Measurements from ENCODE around the gene BMP7.
"Not testable (repeated sequence)": the region's sequence is repeated elsewhere in the genome, so short reads cannot be mapped to it uniquely, and the experiment has no call there.

BMP7 gene

DNA sequence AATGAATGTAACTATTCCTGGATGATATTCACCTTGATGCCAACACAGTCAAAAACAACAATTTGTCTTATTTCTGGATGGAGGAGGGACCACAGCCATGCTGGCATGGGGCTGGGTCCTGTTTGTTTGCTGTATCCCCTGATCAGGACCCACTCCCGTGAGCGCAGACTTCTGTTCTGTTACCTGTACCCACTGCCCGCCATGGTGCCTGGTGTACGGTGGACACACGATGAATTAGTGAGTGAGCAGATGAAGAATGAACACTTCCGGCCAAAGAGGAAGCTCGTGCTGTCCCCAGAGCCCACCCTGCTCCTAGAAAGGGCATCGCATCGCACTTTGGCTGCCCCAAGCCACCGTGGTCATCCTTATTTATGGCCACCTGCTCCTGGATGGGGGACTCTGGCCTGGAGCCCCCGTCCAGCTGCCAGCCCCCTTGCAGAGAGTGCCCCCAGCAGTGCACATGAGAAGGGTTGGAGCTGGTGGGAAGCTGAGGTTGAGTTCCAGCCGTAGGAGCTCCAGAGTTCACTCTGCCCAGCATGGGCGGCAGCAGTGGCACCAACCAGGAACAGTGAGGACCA, 100.9 kb downstream of the BMP7 start:
- DNase-seq = no peak

DNA sequence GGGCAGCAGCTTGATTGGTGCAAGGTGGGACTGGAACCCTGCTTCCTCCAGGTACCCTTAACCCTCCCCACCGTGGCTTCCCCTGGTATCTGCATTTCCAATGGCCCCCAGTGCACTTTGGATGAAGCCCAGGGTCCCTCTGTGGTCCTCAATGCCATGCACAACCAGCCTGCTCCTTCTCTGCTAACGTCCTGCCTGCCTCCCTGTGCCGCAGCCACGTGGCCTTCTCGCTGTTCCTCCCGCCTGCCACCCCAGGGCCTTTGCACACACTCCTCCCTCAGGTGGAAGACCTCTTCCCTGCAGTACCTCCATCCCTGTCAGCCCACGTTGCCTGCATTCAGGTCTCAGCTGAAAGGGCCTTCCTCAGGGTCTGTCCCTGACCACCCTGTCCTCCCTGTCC, 101.6 kb downstream of the BMP7 start:
- DNase-seq = no peak

DNA sequence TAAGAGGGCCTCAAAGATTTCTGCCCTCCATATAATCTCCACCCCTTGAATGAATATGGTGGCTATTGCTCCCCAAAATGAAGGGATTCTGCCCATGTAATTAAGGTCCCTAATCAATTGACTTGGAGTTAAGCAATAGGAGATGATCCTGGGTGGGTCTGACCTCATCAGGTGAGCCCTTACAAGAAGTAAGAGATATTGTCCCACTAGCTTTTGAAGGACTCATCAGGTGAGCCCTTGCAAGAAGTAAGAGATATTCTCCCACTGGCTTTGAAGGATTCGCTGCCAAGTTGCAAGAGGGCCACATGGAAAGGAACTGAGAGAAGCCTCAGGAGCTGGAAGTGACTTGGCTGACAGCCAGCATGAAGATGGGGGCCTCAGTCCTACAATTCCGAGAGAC, 103.4 kb downstream of the BMP7 start:
- DNase-seq = no peak

DNA sequence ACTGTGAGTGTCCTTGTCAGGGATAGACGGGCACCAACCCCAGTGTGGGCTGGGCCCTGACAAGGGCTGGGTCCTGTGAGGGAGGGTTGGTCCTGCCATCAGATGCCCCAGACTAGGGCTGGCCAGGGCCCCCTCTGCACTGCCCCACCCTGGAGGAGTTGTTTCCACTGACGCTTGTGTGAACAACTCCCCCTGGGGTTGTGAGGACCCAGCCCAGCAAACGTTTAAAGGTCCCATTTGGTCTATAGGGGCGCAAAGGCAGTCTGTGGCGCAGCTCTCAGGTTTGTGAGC, 104.1 kb downstream of the BMP7 start:
- no peak for DNase-seq

DNA sequence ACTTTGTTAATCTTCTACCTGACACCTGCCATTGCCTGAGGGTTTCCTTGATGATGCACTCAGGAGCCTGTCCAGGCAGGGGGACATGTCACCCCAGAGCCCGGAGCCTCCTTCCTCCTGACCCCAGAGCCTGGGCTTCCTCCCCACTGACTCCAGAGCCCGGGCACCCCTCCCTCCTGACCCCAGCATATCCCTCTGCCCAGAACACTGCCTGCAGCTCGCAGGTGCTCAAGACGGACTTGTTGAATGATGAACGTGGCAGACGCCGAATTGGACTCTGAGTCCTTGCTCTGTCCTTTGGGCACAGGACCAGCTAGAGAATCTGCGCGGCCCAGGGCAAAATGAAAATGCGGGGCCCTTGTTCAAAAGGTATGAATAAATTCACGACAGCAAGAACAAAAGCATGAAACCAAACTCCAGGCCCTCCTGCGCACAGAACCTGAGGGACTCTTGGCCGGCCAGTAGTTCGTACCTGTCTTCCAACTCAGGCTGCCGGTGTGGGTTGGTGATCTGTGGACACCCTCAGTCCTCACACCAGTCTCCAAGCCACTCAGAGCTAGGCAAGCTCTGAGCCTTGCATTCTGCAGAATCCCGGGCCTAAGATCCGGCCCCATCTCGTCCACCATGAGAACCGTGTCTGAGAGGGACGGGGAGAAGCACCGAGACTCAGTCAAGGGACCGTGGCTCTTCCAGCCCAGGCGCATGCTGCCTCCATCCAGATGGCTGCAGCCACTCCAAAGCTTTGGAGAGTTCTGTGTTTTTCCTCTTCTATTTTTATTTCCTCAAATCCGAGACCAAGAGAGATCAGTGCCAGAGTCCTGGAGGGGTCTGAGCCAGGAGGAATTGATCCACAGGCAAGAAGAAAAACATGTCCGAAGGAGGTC, 104.7 kb downstream of the BMP7 start:
- DNase-seq = peak in 1 of 2 experiments; percentile 11

DNA sequence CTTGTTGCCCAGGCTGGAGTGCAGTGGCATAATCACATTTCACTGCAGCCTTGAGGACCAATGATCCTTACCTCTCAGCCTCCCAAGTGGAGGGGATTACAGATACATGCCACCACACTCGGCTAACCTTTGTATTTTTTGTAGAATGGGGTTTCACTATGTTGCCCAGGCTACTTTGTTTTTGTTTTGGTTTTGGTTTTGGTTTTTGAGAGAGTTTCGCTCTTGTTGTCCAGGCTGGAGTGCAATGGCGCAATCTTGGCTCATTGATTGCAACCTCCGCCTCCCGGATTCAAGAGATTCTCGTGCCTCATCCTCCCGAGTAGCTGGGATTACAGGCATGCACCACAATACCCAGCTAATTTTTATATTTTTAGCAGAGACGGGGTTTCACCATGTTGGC, 105.5 kb downstream of the BMP7 start:
- no peak for DNase-seq

DNA sequence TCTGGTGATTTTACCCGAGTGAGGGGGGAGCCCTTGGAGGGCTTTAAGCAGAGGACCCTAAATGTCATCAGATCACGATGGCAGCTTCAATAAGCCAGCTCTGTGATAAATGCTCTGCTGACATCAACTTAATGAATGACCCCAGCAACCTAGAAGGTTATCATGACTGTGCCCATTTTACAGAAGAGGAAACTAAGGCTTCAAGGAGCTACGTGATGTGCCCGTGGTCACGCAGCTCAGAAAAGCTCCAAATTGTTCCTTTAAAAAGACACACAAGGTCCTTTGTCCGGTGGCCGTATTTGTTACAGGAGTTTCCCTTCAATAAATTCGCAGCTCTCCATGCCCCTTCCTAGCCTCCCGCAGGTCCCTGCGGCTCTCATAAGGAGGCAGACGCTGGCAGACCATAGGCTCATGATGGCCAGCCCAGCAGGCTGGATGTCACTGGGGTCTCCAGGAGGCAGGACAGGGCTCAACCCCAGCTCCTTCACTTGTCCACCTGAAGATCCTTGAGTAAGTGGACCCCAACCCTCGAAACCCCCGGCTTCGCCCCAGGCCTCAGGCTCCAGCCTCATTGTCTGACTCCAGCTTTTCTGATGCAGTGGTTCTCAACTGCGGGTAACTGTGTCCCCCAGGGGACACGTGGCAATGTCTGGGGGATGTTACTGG, 106.4 kb downstream of the BMP7 start:
- no peak for DNase-seq

DNA sequence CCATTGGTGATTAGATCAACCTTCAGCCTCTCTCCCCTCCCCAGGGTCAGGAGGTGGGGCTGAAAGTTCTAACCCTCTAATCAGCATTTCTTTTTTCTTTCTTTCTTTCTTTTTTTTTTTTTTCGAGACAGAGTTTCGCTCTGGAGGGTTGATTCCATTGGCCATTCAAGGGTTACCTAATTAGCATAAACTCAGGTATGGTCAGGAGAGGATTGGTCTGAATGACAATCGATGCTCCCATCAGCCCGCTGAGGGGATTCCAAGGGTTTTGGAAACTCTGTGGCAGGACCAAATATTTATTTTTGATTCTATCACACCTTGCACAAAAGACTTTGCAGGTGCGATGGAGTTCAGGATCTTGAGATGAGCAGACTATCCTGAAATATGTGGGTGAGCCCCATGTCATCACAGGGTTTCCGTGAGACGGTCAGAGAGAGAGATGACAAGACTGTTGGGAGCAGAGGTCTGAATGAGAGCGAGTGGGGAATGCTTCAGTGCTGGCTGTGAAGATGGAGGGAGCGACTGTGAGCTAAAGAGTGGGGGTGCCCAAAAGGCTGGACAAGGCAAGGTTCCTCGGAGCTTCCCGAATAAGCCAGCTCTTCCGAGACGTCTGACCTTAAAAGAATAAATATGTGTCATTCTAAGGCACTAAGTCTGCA, 107.1 kb downstream of the BMP7 start:
- no peak for DNase-seq

DNA sequence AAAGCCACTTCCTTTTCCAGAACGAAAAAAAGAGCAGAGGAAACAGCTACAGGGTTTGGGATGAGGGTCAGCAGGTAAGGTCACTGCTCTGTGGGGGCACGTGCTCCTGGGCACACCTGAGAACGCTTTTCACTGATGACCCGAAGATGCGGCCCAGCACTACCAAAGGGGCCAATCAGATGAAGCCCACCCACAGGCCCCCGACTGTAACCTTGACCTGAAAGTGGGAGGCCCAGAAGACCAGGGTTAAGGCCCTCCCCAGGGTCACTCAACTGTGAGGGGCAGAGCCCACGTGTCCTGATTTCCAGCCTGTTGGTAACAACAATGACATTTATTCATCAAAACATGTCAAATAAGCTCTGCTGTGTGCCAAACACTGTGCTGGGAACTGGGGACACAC, 108.0 kb downstream of the BMP7 start:
- DNase-seq = no peak

DNA sequence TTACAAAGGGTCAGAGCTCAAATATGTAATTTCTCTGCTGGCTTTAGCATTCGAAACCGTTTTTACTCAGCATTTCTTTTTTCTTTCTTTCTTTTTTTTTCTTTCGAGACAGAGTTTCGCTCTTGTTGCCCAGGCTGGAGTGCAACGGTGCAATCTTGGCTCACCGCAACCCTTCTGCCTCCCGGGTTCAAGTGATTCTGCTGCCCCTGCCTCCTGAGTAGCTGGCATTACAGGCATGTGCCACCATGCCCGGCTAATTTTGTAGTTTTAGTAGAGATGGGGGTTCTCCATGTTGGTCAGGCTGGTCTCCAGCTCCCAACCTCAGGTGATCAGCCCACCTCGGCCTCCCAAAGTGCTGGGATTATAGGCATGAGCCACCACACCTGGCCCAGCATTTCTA, 108.7 kb downstream of the BMP7 start:
- DNase-seq = not testable (repeated sequence)

DNA sequence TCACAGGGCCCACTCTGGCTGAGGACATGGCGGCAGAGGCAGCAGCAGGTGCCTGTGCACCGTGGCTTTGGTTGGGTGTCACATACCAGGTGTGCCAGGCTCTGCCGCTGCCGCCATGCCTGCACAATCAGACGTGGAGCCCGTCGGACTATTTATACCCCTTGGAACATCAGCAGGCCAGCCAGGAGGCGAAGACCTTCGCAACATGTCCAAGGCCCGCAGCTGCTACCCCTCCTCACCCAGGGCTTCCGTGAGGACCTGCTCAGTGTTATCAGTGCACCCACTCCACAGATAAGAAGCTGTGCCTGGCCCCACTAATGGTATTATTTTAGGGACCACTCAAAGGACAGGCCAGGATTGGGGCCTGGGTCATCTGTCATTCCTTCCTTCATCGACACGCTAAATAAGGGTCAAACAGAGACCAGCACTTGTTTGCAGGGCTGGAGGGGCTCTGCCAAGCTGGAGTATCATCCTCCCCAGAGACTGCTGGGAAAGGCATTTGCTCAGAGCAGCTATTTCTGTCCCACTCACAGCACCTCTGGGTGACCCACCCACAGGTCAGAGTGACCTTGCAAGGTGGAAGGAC, 109.2 kb downstream of the BMP7 start:
- no peak for DNase-seq

DNA sequence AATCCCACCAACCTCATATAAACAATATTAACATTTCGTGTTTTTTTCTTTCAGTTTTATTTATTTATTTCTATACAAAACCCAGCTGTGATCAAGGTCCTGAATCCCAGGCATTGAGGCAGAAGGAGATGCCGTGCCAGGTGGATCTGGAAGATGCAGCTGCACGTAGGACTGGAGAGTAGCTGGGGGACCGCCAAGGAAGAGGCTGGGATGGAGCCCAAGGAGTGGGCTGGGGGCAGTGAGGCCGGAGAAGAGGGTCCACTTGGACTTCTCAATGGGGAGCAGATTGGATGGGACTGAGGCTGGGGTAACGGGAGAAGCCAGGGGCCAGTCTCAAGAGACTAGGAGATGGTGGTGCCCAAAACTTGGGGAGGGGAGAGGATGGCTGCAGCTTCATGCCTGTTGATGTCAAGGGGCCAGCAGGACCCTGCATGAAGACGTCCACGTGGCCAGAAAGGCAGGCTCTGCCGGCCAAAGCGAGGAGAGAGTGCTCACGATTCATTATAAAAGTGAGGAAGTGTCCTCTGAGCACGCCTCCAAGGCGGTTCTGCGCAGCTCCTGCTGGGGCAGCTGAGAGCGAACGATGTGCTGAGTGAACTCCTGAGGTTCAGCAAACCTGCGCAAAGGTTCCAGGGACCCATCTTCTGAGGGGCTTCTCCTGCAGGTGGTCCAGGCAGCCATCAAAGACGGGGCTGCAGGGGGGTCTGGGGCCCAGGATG, 110.3 kb downstream of the BMP7 start:
- no peak for DNase-seq

DNA sequence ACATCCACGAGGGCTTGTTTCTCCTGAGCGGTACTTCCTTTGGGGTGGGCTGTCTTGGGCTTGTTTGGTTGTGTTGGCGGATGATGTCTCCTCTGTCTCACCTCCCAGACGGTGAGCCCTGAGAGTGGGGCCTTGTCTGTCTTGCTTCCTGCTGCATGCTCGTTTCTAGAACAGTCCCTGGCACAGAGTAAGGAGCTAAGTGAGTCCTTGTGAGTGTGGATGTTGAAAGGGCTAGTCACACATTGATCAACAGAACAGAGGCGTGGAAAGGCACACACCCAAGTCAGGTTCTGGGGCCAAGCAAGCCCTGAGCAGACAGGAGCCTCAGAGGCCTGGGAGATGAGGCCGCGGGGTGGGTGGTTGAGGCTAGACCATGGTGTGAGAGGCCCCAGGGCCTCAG, 111.0 kb downstream of the BMP7 start:
- DNase-seq = no peak

DNA sequence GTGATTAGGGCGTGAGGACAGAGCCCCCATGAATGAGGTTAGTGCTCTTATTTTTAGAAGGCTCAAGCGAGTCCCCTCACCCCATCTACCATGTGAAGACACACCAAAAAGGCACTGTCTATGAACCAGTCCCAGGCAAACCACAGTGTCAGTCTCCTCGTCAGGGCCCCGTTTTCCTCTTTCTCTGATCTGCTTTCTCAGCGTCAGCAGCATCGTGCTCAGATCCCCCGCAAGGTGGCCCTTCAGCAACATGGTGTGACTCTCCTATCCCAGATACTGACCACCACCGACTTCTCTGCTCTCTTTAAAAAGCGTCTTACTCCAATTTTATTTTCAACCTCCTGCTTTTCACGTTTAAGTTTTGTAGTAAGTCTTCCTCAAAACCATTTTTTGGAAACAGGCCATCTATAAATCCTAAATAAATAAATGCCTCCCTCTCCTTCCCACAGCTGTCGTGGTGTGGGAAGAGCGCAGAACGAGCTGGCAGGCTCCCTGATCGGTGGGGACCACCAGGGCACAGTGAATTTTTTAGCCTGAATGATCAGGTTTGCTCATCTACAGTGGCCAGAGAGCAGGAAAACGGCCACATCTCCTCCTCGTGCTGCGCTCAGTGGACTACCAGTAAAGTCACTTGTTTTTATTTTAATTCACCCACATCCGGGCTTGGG, 113.1 kb downstream of the BMP7 start:
- DNase-seq = no peak

DNA sequence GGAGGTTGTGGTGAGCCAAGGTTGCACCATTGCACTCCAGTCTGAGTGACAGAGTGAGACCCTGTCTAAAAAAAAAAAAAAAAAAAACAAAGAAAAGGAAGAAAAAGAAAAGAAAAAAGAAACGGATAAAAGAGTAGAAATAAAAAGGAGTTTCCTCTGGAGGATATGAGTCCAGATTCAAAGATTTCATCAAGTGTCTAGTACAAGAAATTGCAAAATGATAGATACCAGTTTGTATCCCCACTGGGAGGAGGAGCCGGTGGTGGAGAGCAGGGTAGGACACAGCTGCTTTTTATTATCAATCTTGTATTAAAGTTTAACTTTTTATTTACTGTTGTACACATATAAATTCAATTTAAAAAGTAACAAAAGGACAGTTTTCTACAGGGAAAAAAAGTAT, 113.9 kb downstream of the BMP7 start:
- DNase-seq = no peak

DNA sequence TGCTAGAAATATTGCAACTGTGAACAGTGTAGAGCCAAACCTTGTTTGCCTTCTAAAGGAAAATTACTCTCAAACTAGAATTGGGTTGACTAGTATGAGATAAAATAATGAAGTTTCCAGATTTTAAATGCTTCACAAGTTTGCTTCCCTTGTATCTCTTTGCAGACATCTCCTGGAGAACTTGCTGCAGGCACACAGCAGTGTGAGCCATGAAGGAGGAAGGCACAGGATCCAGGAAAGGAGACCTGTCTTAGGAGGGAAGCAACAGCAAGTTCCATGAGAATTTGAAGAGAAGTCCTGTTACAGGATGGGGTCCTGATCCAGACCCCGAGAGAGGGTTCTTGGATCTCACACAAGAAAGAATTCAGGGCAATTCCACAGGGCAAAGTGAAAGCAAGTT, 115.9 kb downstream of the BMP7 start:
- DNase-seq = no peak

DNA sequence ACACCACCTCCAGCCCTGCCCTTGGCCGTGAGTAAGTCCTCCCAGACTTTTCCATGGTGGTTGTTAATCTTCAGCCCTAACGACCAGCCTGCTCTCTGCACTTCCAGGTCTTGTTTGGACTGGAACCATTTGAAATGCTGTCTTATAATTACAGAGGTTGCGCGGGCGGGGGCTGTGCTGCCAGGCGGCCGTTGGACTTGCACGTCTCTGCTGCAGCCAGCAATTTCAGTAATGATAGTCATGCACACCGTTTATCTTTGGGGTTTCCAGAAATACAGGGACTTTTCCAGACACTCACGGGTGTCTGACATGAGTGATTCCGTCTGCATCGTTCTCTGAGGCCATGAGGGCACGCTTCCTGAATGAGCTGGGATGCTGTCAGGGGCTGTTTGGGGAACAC, 118.2 kb downstream of the BMP7 start:
- DNase-seq = no peak

DNA sequence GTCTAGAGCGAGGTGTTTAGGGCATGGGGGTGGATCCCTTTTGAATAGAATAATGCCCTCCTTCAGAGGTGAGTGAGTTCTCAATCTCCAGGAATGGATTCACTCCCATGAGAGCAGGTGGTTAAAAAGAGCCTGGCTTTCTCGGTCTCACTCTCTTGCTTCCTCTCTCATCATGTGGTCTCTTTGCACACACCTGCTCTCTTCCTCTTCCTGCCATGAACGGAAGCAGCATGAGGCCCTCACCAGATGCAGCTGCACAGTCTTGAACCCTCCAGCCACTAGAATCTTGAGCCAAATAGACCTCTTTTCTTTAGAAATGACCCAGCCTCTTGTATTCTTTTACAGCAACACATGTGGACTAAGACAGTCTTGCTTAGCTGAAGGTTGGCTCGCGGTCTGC, 119.3 kb downstream of the BMP7 start:
- no peak for DNase-seq

DNA sequence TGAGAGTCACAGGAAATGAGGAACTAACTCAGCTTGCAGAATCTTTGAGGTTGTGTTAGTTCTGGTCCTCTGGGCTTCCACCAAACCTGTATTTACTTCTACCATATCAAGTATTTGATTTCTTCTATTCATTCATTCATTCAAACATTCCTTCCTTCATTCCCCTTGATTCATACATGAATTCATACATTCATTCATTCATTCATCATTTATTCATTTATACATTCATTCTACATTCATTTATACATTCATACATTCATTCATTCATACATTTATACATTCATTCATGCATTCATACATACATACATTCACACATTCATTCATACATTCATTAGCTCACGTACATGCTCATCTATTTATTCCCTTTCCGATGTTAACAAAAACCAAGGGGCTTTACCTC, 120.3 kb downstream of the BMP7 start:
- DNase-seq = no peak

DNA sequence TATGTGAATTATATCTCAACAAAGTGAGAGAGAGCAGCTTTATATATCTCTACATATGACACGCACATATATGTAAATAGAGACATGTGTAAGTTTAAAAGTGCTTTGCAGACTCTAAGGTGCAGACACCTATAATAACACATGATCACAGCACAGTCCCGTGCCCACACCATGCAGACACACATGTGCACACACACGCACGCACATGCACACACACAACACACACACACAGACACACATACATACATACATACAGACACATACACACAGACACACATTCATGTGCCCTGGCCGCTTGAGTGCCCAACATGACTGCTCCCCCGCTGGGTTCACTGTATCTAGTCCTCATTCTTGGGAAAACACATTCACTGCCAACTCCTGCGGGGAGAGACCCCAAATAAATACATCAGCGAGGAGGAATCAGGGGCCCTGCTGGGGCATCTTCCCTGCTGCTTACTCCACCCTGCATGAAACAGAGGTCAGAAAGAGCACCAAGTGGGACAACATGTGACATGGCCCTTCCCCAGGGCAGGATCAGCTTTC, 121.3 kb downstream of the BMP7 start:
- DNase-seq = no peak

DNA sequence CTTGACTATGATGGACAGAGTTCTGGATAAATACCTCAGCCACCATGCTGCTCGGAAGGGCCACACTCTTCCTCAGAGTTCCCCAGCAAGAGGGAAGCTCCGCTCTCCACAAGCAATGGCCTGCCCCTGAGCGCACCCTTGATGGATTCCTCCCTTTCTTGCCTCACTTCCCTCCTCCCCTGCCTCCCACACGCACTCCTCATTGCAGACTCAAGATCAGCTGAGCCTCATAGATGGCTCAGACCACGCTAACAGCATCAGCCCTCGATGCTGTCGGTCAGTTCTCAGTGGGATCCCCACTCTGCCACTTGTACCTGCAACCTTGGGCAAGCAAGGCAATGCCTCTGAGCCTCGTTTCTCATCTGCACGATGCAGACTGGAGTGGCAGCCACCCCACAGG, 123.3 kb downstream of the BMP7 start:
- DNase-seq = no peak

DNA sequence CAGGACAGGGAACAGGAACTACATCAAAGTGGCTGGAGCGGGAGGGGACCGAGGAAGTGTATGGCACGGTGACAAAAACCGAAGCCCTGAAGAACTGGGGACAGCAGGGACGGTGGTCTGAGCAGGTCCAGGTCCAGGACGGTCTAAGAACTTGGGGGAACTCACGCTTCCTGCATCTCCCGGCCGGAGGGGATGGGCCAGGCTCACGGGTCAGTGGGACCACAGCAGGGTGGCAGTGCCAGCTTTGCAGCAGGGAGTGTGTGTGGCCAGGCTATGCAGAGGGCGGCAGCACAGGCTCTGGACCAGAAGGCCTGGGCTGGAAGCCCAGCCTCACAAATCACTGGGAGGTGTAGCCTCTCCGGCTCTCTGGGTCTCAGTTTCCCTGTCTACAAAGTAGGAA, 123.8 kb downstream of the BMP7 start:
- DNase-seq = no peak

Data from NCI-H524 (cell line).